ENCODE measurements around the gene POM121L2.

Gene POM121L2

GRCh38 chr6:27312146-27312949 lies at the start of gene POM121L2:
Gene POM121L2, minus strand, starts transcription at chr6:27312273. Its CDS starts 103 bp downstream, at chr6:27312170.
- no peak for DNase-seq (ENCODE audit: low spot score)

- no peak for DNase-seq (ENCODE audit: low spot score)
Measured at GRCh38 chr6:27359231-27359630, 47.2 kb upstream of the POM121L2 start.

DNA sequence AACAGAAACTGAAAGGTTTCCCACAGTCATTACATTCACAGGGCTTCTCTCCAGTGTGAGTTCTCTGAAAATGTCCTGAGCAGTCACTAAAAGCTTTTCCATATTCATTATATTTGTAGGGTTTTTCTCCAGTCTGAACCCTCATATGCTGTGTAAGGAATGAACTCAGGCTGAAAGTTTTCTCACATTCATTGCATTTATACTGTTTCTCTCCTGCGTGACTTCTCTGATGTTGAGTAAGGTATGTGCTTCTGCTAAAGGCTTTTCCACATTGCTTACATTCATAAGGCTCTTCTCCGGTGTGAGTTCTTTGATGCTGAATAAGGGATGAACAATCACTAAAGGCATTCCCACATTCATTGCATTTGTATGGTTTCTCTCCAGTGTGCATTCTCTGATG lies 46.7 kb upstream of the POM121L2 start:
- DNase-seq (ENCODE audit: low spot score), result no peak

DNA sequence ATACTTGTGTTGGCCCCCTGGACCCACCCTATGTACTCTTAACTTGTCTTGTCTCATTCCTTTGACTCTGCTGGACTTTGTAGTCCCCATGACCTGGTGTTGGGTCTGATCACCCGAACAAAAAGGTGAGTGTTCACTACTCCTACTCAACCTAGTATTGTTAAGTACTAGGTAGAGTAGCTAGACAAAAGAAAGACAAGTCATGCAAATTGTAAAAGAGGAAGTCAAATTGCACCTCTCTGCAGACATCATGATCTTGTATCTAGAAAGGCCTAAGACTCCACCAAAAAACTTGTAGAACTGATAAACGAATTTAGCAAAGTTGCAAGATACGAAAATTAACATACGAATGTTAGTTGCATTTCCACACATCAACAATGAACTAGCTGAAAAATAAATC lies 40.8 kb upstream of the POM121L2 start:
- DNase-seq (ENCODE audit: low spot score), result no peak

- no peak for DNase-seq (ENCODE audit: low spot score)
Measured at GRCh38 chr6:27334141-27334540, 22.1 kb upstream of the POM121L2 start.

DNA sequence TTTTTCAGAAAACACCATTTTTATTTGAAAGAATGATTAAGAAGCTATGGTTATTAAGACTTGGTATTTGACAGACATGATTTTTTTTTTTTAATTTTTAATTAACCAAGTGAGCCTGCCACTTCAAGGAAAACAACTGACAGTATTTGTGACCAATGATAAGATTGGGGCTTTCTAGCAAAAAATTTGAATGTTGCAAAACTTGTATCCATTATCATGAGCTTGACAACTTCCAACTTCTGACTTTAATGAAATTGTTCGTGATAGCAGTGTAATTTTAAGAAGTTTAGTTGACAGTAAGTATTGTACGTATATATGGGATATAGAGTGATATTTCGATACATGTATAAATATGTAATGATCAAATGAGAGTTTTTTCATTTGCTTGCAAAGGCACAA lies 21.6 kb upstream of the POM121L2 start:
- DNase-seq (ENCODE audit: low spot score), result no peak

DNA sequence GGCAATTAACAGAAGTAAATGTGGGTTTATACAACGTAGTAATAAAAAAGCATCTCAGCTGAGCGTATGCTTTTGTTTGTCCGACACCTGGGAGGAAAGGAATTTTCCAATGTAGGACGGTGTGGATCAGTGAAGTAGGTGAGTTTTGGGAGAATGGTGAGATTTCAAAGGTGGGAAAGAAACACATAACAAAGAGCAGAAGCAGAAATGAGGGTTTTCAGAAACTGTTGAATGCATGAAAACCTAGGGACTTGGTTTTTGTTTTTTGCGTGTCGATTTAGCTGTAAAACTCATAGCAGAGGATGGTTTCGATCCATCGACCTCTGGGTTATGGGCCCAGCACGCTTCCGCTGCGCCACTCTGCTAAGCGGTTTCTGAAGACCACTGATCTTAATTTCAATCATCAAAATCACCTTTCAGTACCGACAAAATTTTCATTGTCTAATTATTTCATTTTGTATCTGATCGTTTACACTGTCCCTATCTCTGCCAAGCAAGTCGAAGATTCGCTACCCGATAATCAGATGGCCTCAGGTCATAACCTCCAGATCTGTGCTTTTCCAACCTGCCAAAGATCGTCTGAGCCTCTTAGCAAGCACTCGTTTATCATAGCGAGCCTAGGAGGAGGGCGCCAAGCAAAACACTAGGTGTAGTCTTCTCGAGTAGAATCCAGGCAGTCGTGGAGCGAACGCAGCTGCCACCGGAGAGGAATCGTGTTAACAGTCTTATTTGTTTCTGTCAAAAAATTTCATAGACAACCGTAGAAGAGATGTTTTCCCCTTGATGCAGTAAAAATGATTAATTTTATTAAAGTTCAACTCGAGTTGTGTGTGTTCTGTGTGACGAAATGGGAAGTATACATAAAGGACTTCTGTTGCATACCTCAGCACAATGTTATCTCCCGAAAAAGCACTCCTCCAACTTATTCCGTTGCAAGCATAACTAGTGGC lies 20.9 kb upstream of the POM121L2 start:
- DNase-seq (ENCODE audit: low spot score), result no peak

DNA sequence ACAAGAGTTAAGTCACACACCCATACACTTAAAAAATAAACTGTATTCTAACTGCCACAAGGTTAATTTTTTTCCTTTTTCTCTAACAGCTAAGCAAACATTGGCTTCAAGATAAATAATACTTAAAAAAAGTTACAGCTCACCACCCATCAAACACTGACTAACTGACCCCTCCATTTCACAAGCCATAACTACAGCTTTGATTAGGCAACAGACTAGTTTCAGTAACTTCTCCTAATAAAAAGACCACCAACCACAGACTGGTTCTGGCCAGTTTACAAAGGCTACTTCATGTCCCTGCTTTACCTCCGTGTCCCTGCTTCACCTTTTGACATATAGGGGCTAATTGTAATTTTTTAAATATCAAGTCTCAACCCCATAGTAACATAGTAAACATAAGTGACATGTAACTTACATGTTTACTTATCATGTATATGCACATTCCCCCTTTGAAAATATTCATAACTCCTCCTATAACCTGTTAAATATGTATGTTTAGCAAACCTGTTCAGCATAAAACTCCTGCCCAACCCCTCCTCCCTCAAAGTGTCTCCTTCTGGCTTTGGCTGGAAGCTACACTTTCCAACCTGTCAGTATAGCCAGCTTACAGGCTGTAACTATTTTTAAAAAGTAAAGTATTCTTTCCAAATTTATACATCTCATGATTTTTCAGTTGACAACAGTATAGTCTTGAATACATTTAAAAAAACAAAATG lies 15.1 kb upstream of the POM121L2 start:
- DNase-seq (ENCODE audit: low spot score), result no peak

DNA sequence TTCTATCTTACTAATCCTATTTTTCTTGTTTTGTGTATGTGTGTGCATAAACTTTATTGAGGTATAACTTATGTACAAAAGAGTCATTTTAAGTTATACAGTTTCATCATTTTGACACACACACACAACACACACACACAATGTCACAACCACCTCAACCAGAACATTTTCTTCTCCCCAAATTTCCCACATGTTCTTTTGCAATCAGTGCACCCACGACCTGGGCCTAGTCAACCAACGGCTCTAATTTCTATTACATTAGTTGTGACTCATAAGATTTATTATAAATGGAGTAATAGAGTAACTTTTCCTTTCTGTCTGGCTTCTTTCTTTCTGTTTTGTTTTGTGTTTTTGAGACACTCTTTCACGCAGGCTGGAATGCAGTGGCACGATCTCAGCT lies 9.8 kb upstream of the POM121L2 start:
- no peak for DNase-seq (ENCODE audit: low spot score)

DNA sequence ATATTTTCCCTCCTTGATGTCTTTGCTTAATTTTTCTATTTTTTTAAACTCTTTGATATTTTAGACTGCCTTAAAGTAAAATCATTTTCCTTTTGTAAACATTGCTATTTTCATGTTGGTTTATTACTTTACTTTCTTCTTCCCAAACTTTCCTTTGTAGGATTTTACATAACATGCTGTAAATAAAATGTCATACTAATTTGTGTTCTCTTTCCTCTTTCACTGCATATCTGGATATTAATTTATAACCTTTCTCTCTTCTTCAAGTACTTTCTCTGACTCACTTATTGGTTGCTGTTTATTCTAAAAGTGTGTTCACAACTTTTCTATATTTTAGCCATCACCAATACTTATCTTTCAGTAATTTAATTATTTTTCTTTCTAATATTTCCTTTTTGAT lies 9.3 kb upstream of the POM121L2 start:
- no peak for DNase-seq (ENCODE audit: low spot score)

- DNase-seq (ENCODE audit: low spot score), result no peak
Measured at GRCh38 chr6:27318973-27319372, 6.9 kb upstream of the POM121L2 start.

GRCh38 chr6:27314046-27314445 lies 2.0 kb upstream of the POM121L2 start:
- DNase-seq (ENCODE audit: low spot score), result no peak

GRCh38 chr6:27312950-27313271 lies 838 bp upstream of the POM121L2 start:
- no peak for DNase-seq (ENCODE audit: low spot score)

DNA sequence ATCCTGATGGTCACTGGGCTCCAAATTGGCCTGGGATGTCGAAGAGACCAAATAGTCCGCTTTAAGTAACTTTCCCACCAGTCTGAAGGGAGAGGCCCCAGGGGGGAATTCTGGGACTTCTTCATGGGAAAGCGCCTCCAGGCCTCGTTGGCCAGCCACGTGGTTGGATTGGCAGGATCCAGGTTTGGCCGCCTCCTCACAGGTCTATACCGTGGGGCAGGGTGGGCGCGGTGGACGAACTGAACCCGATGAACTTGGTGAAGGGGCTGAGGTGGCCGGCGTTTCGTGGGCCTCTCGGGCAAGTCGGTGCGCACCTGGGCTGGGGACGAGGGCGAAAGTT lies 297 bp downstream of the POM121L2 start:
- DNase-seq (ENCODE audit: low spot score), result no peak

DNA sequence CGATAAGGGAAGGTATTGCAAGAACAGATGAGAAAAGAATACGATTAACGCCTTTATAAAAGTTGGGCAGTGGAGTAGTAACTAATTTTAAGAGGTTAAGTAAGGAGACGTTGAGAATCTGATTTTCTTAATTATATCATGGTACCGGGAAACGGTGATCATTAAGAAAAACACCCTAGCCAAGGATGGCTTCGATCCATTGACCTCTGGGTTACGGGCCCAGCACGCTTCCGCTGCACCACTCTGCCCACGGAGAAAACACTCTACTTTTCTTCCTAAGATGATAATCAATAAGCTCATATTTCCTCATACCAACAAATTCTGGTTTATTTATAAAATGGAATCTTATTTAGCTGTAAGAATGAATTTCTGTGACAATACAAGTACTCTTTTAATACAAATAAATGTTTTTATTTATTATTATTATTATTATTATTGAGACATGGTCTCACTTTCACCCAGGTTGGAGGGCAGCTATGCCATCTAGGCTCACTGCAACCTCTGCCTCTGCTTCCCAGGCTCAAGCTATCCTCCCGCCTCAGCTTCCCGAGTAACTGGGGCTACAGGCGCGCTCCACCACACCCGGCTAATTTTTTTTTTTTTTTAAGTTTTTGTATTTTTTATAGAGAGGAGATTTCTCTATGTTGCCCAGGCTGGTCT lies 8.3 kb downstream of the POM121L2 start:
- no peak for DNase-seq (ENCODE audit: low spot score)

DNA sequence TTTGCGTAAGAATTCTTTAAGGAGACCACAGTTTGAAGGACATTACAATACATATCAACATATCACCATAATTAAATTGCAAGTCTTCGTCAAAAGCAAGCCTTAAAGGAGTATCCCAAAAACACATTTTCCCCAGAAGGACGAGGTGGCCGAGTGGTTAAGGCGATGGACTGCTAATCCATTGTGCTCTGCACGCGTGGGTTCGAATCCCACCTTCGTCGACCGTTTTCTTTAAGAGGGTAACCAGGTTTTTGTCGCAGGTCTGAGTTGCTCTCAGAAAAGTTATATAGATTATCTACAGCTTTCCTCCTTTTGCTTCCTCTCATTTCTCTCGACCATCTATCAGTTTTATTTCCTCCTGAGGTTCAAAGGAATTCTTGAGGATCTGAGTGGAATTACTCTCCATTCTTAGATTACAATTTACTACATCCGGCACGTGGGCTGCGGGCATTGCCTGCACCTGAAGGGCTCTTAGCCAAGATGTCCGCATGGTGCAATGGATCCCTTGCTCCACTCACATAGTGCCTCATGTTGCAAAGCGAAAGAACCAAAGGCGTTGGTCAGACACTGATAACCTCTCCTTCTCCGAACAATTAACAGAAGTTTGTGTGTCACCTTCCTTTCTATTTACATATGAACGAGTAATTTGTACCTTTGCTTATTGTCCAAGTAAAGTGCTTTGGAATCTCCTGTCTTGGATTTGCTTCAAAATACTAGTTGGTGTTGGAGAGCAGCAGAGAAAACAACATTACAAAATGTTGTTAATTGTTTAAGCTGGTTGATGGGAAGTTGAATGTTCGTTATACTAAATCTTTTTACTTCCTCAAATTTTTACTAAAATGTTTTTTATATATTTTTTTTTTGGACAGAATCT lies 14.0 kb downstream of the POM121L2 start:
- DNase-seq (ENCODE audit: low spot score), result no peak

DNA sequence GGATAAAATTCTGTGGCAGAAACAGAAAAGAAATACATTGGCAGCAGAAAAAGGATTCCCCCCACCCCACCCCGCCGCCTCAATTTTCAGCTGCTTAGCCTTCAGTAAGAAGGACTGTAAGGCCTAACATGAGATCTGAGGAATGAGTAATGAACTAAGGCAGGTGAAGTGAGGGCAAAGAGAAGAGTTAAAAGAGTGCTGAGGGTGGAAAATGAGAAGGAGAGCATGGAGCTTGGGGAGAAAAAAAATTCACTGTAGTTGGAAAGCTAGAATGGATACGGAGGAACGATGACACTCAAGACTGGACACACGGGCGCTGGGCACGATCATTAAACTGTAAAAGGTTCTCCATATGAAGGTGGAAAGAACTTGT lies 14.6 kb downstream of the POM121L2 start:
- DNase-seq (ENCODE audit: low spot score), result no peak

- no peak for DNase-seq (ENCODE audit: low spot score)
Measured at GRCh38 chr6:27296106-27296783, 15.8 kb downstream of the POM121L2 start.

GRCh38 chr6:27295301-27296079 lies 16.6 kb downstream of the POM121L2 start:
- no peak for DNase-seq (ENCODE audit: low spot score)

DNA sequence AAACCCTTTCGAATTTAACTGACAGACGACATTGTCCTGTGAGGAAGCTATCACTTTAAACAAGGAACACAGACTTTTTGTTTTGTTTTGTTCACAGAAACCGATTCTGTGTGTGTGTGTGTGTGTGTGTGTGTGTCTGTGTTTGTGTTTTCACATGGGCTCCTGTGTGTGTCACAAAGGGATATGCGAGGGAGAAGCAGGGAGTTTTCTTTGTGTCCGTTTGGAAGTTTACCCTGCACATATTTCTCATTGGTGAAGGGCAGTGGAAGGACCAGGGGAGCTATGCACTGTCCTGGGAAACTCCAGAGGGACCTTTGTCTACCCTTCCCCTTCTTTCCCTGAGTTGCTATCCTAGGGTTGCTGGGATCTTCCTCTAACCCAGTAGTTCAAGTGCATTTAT lies 17.7 kb downstream of the POM121L2 start:
- DNase-seq (ENCODE audit: low spot score), result no peak
